Hematopoietic multipotent progenitor cell treated with erythropoietin and hydrocortisone succinate and interleukin-3 and kit ligand, for 15 days (in vitro differentiated cells): ENCODE measurements around the gene KLLN.
"Not testable (repeated sequence)": the region's sequence is repeated elsewhere in the genome, so short reads cannot be mapped to it uniquely, and the experiment has no call there.

ENCODE experiments used
- DNase-seq: peaks from one replicate; pipeline ENCODE4 v3.0.0-alpha.2; 2015; ENCODE audit warnings: low spot score

KLLN gene

GRCh38 chr10:87863053-87863943, at the start of gene KLLN, which contains the start of gene PTEN:
TSS of gene KLLN (minus strand) at chr10:87863533. CDS start at chr10:87862487, 1,046 bp downstream.
TSS of gene PTEN (plus strand) at chr10:87863625. CDS start at chr10:87864470, 845 bp downstream.
- DNase-seq, result peak; percentile 84

GRCh38 chr10:87903396-87903795, 40.1 kb upstream of the KLLN start:
- not testable (repeated sequence) for DNase-seq

GRCh38 chr10:87897957-87898356, 34.6 kb upstream of the KLLN start:
- DNase-seq, result not testable (repeated sequence)

- no peak for DNase-seq
These were observed 32.9 kb upstream of the KLLN start for GRCh38 chr10:87896216-87896615.

- DNase-seq, result no peak
These were observed 32.1 kb upstream of the KLLN start for GRCh38 chr10:87895430-87895829.

GRCh38 chr10:87887548-87888289, 24.4 kb upstream of the KLLN start:
- no peak for DNase-seq

- no peak for DNase-seq
These were observed 23.8 kb upstream of the KLLN start for GRCh38 chr10:87887146-87887545.

- DNase-seq, result no peak
These were observed 23.3 kb upstream of the KLLN start for GRCh38 chr10:87886635-87887034.

GRCh38 chr10:87882555-87883294, 19.4 kb upstream of the KLLN start:
- DNase-seq, result no peak

- DNase-seq, result not testable (repeated sequence)
These were observed 18.2 kb upstream of the KLLN start for GRCh38 chr10:87881373-87882059.

- no peak for DNase-seq
These were observed 17.0 kb upstream of the KLLN start for GRCh38 chr10:87880336-87880735.

- no peak for DNase-seq
These were observed 15.5 kb upstream of the KLLN start for GRCh38 chr10:87878664-87879459.

- no peak for DNase-seq
These were observed 12.7 kb upstream of the KLLN start for GRCh38 chr10:87875929-87876571.

- DNase-seq, result no peak
These were observed 10.3 kb upstream of the KLLN start for GRCh38 chr10:87873656-87874055.

- no peak for DNase-seq
These were observed 9.5 kb upstream of the KLLN start for GRCh38 chr10:87872828-87873227.

- no peak for DNase-seq
These were observed 6.6 kb upstream of the KLLN start for GRCh38 chr10:87869773-87870551.

- DNase-seq, result not testable (repeated sequence)
These were observed 5.8 kb upstream of the KLLN start for GRCh38 chr10:87869139-87869538.

GRCh38 chr10:87868277-87868676, 4.9 kb upstream of the KLLN start:
- no peak for DNase-seq

GRCh38 chr10:87867453-87867852, 4.1 kb upstream of the KLLN start:
- no peak for DNase-seq
